SK-N-SH treated with all-trans-retinoic acid at 6 μM for 48 hours (cell line): ENCODE results near the gene FLRT2.

Experiments used
- POU6F1 ChIP-seq: fragments of 250-450 bp; sonication (Bioruptor Pico); IDR thresholded peaks from 2 replicates; pipeline ENCODE4 v1.8.0; 2021; ENCODE audit warnings: low read depth, mild to moderate bottlenecking, moderate library complexity, borderline replicate concordance
- ZFP3 ChIP-seq: fragments of 250-450 bp; sonication (Bioruptor Pico); IDR thresholded peaks from 2 replicates; pipeline ENCODE4 v1.5.0; 2020; ENCODE audit warnings: mild to moderate bottlenecking, moderate library complexity

GRCh38 chr14:85531587-85532373 lies 1.8 kb downstream of the FLRT2 start:
- TF ChIP-seq POU6F1 (CRISPR knock-in tag) (no peak), ZFP3 (CRISPR knock-in tag) (no peak)
